ENCODE results near the gene C4orf51.

DNA sequence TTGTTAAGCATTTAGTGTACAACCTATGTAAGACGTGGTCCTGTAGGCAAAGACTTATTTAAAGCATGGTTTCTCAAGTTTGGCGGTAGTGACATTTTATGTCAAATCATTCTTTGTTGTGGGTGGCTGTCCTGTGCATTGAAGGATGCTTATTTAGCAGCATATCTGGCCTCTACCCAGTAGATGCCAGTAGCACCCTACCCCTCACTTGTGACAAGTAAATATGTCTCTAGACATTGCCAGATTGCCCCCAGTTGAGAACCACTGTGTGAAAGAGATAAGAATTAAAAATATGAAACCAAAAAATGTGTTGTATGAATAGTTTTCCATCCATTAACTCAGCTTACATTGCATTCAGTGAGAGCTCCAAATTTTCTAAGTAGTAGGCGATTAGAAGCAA lies 35.2 kb upstream of the C4orf51 start:
- no peak for TF ChIP-seq EP300 (IDR thresholded peaks at IDR 0.05)
- TF ChIP-seq, protein P1, sequence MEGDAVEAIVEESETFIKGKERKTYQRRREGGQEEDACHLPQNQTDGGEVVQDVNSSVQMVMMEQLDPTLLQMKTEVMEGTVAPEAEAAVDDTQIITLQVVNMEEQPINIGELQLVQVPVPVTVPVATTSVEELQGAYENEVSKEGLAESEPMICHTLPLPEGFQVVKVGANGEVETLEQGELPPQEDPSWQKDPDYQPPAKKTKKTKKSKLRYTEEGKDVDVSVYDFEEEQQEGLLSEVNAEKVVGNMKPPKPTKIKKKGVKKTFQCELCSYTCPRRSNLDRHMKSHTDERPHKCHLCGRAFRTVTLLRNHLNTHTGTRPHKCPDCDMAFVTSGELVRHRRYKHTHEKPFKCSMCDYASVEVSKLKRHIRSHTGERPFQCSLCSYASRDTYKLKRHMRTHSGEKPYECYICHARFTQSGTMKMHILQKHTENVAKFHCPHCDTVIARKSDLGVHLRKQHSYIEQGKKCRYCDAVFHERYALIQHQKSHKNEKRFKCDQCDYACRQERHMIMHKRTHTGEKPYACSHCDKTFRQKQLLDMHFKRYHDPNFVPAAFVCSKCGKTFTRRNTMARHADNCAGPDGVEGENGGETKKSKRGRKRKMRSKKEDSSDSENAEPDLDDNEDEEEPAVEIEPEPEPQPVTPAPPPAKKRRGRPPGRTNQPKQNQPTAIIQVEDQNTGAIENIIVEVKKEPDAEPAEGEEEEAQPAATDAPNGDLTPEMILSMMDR (IDR thresholded peaks at IDR 0.05) = no peak

Measured in sigmoid colon (tissue), 4 donors.